ENCODE data around the gene GPC5. TPM values are rescaled to one million over a fixed set of nuclear protein-coding genes. Genes with fewer than 3 reads are reported as not detected.

Gene GPC5
- total and polyA plus RNA-seq, 10 donors, result 0.04 to 0.83 (median 0.26) TPM; not detected in 3

DNA sequence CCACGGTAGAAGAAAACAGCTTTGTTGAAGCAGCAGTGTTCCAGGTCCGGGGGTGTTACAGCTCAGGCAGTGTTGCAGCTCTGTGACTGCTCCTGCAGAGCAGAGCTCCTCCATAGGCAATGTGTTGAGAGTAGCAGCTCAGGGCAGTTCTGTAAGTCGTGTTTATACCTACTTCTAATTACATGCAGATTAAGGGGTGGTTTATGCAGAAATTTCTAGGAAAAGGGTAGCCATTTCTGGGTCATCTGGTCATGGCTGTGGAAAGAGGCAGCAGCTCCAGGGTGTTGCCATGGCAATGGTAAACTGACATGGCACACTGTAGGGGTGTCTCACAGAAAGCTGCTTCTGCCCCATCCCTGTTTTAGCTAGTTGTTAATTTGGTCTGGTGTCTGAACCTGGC lies 316.4 kb downstream of the GPC5 start:
- Histone ChIP-seq H3K27ac (no peak overlapping the region), H3K4me1 (no peaks in the 10 kb centered on the region), H3K9me3 (no peaks in the 10 kb centered on the region), H3K27me3 (replicated peaks in 1 of 7) (no peaks in the 10 kb centered on the region), H3K4me3 (no peak overlapping the region), H3K36me3 (no peaks in the 10 kb centered on the region)
- WGBS, 5 donors, result 55 to 83% (median 59%) methylated on average over 3 of the region's 3 CpGs
- intact Hi-C loops (cut with DNase I; ENCODE audit: low total_unique reads), result no loop called here
- no peak for DNase-seq
- no peak for TF ChIP-seq POLR2AphosphoS5 (IDR thresholded peaks at IDR 0.05)
- TF ChIP-seq POLR2A (IDR thresholded peaks at IDR 0.05), result no peak
- TF ChIP-seq, protein P1, sequence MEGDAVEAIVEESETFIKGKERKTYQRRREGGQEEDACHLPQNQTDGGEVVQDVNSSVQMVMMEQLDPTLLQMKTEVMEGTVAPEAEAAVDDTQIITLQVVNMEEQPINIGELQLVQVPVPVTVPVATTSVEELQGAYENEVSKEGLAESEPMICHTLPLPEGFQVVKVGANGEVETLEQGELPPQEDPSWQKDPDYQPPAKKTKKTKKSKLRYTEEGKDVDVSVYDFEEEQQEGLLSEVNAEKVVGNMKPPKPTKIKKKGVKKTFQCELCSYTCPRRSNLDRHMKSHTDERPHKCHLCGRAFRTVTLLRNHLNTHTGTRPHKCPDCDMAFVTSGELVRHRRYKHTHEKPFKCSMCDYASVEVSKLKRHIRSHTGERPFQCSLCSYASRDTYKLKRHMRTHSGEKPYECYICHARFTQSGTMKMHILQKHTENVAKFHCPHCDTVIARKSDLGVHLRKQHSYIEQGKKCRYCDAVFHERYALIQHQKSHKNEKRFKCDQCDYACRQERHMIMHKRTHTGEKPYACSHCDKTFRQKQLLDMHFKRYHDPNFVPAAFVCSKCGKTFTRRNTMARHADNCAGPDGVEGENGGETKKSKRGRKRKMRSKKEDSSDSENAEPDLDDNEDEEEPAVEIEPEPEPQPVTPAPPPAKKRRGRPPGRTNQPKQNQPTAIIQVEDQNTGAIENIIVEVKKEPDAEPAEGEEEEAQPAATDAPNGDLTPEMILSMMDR (IDR thresholded peaks at IDR 0.05 in 8 of 11, conservative IDR thresholded peaks at IDR 0.05 in 3 of 11), result no peak

DNA sequence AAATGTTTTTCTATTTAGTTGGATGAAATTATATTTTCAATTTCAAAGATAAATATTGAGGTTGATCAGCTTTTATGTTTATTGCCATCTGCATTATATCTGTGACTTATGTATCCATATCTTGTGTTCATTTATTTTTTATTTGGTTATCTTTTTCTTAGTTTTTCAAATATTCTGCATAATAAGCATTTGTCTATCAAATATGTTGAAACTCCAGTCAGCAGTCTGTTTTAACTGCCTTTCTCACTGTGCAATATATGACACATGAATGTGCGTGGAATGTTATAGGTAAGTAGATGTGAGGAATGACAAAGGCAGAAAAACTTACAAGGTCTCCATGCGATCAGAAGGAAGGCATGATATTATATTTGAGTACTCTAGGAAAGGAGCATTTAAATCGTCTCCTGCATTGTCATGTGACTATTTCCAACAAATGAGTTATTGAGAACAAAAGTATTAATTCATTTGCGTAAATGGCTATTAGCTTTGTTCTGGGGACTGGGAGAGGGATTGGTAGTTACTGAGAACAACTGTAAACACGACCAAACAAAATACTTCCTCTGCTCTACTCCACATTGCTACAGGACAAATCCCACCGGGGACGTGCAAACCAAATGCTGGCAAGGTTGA lies 318.1 kb downstream of the GPC5 start:
- Histone ChIP-seq H3K36me3 (no peaks in the 10 kb centered on the region), H3K4me3 (no peak overlapping the region), H3K4me1 (no peaks in the 10 kb centered on the region), H3K27ac (no peak overlapping the region), H3K9me3 (no peaks in the 10 kb centered on the region), H3K27me3 (replicated peaks in 1 of 7) (no peaks in the 10 kb centered on the region)
- intact Hi-C loops (cut with DNase I; ENCODE audit: low total_unique reads), result no loop called here
- TF ChIP-seq POLR2AphosphoS5 (IDR thresholded peaks at IDR 0.05), result no peak
- no peak for DNase-seq
- 82 to 89% (median 88%) methylated on average over 7 of the region's 7 CpGs for WGBS, 5 donors

DNA sequence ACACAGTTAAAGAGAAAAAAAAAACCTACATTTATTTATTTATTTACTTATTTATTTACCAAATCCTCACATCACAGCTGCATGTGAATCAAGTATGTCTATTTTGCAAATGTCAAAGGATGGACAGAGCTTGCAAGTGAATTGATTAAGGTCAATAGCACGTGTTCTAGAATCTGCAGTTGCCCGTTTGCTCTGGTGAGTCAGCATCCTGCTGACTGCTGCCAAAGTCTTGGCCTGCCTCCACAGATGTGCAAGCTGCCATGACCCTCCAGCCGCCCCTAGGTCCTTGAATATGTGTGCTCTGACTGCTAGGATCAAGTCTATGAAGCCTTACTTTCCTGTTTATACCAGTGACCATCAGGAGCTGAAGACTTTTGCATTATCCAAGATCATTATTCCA lies 320.6 kb downstream of the GPC5 start:
- WGBS, 5 donors, result 12 to 41% (median 18%) methylated on average over 3 of the region's 3 CpGs
- no peaks in the 10 kb centered on the region for H3K9me3 ChIP-seq
- intact Hi-C loops (cut with DNase I; ENCODE audit: low total_unique reads), result no loop called here
- H3K36me3 ChIP-seq, result no peaks in the 10 kb centered on the region
- H3K27ac ChIP-seq, result no peak overlapping the region
- TF ChIP-seq POLR2A (IDR thresholded peaks at IDR 0.05) (no peak), POLR2AphosphoS5 (IDR thresholded peaks at IDR 0.05) (no peak)
- TF ChIP-seq, protein P1 (IDR thresholded peaks at IDR 0.05 in 8 of 11, conservative IDR thresholded peaks at IDR 0.05 in 3 of 11), result no peak
- H3K4me1 ChIP-seq, result no peaks in the 10 kb centered on the region
- H3K4me3 ChIP-seq, result no peak overlapping the region
- H3K27me3 ChIP-seq (replicated peaks in 1 of 7), result no peaks in the 10 kb centered on the region
- no peak for DNase-seq

DNA sequence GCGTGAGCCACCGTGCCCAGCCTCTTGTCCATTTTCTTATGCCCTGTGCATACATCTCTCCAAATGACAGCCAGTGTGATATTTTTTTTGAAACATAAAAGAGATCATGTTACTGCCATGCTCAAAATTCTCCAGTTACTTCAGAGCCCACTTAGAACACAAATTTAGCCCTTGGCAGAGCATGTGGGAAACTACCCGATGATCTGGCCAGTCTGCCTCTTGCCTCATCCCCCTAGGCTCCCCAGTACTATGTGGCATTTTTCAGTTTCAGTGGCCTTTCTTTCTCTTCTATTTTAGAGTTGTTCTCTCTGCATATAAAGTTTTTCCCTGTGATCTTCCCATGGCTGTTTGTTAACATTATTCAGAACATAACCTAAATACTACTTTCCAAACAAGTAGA lies 323.0 kb downstream of the GPC5 start:
- WGBS, 5 donors, result 76 to 88% (median 84%) methylated on average over 3 of the region's 3 CpGs
- Histone ChIP-seq H3K9me3 (no peaks in the 10 kb centered on the region), H3K27me3 (replicated peaks in 1 of 7) (no peaks in the 10 kb centered on the region), H3K4me1 (no peaks in the 10 kb centered on the region), H3K4me3 (no peak overlapping the region), H3K27ac (no peak overlapping the region), H3K36me3 (no peaks in the 10 kb centered on the region)
- no peak for DNase-seq
- intact Hi-C loops (cut with DNase I; ENCODE audit: low total_unique reads), result no loop called here
- TF ChIP-seq POLR2AphosphoS5 (IDR thresholded peaks at IDR 0.05) (no peak), POLR2A (IDR thresholded peaks at IDR 0.05) (no peak)
- TF ChIP-seq, protein P1 (IDR thresholded peaks at IDR 0.05 in 8 of 11, conservative IDR thresholded peaks at IDR 0.05 in 3 of 11), result no peak

All from spleen (tissue), 11 donors.